Left colon (tissue), 2 donors: ENCODE data around the gene POTEF. TPM values are rescaled to one million over a fixed set of nuclear protein-coding genes. Genes with fewer than 3 reads are reported as not detected.
"Not testable (repeated sequence)": the region's sequence is repeated elsewhere in the genome, so short reads cannot be mapped to it uniquely, and the experiment has no call there.

ENCODE experiments used
- ATAC-seq: fragments of 200-7000 bp; cut with Tn5 transposase; one replicate; pipeline ENCODE4 v1.9.1; 2020; ENCODE audit warnings: mild to moderate bottlenecking, moderate library complexity
- DNase-seq, 2 donors: peaks; one replicate each; pipeline ENCODE4 v3.0.0-alpha.2; 2020
- intact Hi-C, 2 donors: fragments of 100-400 bp; cut with DNase I in 1 of 2; cut with micrococcal nuclease in 1 of 2; formaldehyde crosslinking; loops; one replicate each; pipeline versions ENCODE4 v1.11.2 to v1.14.0; 2022; cut with DNase I, micrococcal nuclease
- long read RNA-seq: library from polyadenylated mRNA; unstranded; transcript quantifications from one replicate; pipeline ENCODE4 v2.0.0, GENCODE V29; 2021
- total RNA-seq, 2 donors: library from RNA; stranded (reverse); fragmentation: NEBNext Ultra II Directional; extraction: Animal tissue kit (Norgen Biotek cat#: 25700); gene quantifications; one replicate each; pipeline ENCODE4 v1.2.1, GENCODE V29; 2021
- donor health status: DM: no; HTN: no; CAD: no.
- donor health status: DM: yes; HTN: yes; CAD: no.

The POTEF gene
- not detected for total RNA-seq
- long read RNA-seq: 0 reads

DNA sequence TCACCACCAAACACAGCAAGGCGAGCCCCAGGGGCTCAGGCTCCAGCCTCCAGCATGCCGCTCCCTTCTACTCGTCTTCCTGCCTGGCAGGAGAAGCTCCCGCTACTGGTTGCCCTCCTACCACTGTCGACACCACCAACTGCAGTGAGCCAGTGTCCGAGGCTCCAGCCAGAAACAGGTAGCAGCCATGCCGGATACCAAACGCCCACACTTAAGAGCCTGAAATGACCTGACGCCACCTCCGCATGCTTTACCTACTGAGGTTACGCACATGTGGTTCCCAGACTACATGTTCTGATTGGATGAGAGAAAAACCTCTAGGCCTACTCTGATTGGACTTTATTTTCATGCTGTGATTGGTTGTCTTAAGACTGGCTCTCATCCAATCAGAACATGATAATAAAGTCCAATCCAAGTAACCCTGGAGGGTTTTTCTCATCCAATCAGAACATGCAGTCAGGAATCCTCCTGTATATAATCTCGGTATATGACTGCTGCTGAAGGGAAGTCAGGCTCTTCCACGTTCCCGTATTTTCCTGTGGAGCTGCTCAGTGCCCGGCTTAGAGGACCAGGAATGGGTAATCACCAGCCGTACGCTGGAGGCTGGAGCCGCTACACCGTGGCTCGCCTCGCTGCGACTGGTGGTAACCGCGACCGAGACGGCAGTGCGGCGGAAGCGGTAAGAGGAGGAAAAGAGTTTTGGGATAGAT lies at the start of gene POTEF:
TSS of gene POTEF (minus strand) at position 103 of the 710 bp plus-strand sequence. CDS start 8,707 bp downstream, outside the sequence.
- intact Hi-C loops, DNase-seq, ATAC-seq: not testable (repeated sequence)

DNA sequence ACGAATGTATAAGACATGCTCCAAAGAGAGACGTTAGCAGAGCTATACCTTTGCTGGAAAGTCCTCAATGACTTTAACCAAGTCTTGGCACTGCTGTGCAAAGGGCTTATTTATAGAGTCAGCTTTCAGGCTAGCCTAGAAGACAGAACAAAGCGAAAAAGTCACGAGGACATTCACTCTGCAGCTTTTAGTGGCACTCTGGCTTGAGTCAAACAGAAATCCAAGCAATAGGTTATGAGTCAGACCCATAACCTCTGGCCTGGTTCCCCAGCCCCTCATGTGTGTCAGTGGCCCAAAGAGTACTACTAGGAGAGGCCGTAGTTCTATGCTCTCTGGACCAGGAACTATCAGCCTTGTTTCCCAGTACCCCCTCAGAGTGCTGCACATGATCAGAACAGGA lies 45.8 kb upstream of the POTEF start:
- intact Hi-C loops, ATAC-seq, DNase-seq: not testable (repeated sequence)

DNA sequence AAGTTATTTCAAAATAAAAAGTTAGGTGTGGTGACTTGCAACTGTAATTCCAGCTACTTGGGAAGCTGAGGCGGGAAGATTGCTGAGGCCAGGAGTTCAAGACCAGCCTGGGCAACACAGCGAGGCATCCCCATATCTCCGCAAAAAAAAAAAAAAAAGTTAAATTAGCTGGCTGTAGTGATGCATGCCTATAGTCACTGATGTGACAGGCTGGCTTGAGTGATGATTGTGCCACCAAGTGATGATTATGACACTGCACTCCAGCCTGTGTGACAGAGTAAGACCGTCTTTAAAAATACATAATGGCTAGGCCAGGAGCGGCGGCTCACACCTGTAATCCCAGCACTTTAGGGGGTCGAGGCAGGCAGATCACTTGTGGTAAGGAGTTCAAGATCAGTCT lies 40.9 kb upstream of the POTEF start:
- ATAC-seq (no peak), DNase-seq (no peak)
- intact Hi-C loops: no loop called here

DNA sequence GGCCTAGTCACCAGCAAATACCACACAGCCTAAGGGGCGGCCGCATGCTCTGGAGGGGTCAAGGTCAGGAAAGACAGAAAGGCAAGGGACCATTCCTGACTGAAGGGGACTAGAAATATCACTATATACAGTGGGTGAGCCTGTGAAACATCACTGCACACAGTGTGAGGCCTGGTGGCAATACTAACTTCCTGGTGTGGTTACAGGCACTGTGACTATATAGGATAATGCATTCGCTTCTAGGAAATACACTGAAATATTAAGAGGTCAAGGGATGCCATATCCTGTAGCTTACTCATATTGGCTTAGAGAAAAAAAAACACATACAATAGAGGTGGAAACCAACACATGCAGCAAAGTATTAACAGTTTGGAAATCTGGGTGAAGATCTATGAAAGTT lies 40.1 kb upstream of the POTEF start:
- intact Hi-C loops, DNase-seq: not testable (repeated sequence)
- peak; percentile 31 for ATAC-seq

- intact Hi-C loops, ATAC-seq, DNase-seq: not testable (repeated sequence)
Measured at GRCh38 chr2:130166611-130167010, 37.6 kb upstream of the POTEF start.

DNA sequence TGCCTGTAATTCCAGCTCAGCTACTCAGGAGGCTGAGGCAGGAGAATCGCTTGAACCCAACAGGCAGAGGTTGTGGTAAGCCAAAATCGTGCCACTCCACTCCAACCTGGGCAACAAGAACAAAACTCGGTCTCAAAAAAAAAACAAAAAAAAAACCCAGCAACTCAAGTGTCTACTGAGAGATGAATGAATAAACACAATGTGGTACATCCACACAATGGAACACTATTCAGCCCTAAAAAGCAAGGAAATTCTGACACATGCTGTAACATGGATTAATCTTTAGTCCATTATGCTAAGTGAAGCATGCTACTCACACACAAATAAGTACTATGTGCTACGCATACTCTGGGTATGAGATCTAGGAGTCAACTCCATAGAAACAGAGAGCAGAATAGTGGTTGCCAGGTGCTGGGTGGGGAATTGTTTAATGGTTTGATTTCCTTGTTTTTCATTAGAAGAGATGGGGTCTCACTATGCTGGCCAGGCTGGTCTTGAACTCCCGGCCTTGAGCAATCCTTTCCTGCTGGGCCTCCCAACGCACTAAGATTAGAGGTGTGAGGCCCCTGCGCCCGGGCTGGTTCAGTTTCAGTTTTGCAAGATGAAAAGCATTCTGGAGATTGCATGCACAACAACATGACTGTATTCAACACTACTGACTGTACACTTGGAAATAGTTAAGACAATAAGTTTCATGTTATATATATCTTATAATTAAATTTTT lies 36.4 kb upstream of the POTEF start:
- DNase-seq (no peak), ATAC-seq (no peak)
- intact Hi-C loops: no loop called here

DNA sequence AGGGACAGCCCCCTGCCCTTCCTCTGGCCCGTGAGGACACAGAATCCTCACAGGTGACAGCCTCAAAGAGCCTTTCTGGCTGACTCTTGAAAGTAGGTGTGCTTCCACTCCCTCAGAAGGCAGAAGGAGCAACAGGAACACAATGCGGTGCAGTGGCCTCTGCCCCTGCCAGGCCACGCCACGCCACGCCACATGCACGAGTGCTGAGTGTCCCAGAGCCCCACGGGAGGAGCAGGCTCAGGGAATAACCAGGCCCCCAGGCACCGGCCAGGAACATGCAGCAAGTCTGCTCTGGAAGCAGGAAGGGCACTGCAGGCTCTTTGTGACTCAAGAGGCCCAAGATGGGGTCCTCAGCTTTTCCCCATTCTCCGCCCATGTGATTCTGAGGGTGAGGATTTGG lies 33.9 kb upstream of the POTEF start:
- intact Hi-C loops: no loop called here
- DNase-seq (no peak), ATAC-seq (no peak)

DNA sequence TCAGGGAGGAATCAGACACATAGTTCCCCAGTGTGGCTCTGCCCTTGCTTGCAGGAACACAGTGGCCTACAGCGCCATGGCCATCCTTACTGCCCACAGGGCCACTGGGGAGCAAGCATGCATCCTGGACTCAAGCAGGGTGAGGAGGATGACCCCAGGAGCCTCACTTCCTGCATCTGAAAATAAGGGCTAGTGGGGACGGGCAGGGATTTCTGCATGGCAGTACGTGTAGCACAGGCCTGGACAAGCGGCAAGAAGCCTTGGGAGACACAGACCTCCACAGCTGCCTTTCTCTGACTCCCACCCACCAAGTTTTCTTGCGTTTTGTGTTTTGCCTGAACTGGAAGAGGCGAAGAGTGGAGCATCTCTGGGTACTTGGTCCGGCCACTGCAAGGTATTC lies 33.5 kb upstream of the POTEF start:
- DNase-seq, ATAC-seq, intact Hi-C loops: not testable (repeated sequence)

DNA sequence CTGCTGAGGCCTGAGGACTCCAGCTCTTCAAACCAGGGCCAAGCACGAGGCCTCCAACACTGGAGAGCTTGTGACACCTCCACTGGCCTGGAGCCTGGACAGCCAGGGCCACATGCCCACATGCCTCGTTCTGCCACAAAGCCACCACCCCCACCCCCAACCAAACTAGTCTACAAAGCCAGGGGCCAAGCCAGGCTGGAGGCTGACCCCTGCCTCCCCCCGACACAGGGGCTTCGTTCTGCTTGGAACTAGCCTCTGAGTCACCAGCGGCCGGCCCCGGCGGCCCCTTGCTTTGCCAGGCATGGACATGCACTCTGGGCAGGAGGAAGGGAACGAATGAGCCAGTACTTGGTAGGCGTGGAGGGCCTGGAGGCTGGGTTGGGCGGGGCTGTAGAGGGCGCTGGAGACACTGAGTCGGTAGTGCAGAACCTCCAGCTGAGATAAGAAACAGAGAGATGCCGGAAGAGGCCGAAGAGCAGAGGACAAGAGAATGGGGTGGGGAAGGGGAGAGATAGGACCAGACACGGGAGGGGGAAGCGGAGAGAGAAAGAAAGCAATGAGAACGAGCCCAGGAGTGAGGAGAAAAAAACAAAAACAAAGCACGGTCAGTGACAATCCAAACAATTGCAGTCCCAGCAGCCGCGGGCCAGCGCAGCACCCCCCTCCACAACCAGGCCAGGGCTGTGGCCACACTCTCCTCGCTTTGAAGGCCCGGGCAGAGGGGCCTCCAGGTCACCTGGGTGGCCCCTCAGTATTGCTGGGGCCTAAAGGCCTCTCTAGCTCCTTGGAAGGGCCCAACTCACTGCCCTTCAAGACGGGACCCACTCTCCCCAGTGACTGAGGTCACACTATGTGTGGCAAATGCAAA lies 32.0 kb upstream of the POTEF start:
- ATAC-seq: peak; percentile 34
- DNase-seq, intact Hi-C loops: not testable (repeated sequence)

DNA sequence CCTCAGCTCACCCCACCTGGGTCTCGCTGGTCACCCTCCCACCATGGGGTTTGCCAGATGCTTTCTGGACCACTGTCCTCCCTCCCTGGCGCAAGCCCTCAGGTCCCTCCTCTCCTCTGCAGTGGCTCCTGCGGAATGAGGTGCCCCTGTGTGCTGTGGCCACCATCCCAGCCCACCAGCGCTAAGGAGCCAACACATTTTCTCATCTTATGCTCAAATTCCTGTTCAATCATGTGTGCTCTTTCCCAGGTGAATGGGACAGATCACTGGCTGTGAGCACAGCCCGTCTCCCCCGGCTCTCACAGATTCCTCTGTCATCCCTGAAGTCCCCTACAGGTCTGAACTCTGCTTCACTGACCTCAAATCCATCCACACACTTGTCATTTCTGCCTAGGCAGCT lies 31.1 kb upstream of the POTEF start:
- no peak for ATAC-seq
- no peak for DNase-seq
- intact Hi-C loops: no loop called here

- intact Hi-C loops, DNase-seq, ATAC-seq: not testable (repeated sequence)
Measured at GRCh38 chr2:130159376-130159775, 30.4 kb upstream of the POTEF start.

DNA sequence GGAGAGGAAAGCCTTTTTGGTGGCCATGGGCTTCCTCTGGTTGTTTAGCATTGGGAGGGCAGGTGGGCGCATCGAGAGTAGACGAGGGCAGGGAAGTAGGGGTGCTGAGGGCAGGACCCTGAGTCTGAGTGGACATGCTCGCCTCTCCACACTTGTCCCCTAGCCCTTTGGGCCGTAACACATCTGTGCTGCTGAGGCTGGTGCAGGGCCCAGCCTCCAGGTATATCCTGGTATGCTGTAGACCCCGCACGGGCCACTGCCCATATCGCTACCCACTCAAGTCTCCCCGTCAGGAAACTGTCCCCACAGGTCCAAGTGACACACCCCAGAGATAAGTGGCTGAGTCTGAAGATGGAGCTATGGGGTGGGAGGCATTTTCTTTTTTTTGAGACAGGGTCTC lies 29.6 kb upstream of the POTEF start:
- no peak for DNase-seq
- intact Hi-C loops: no loop called here
- ATAC-seq: no peak

- ATAC-seq, intact Hi-C loops: not testable (repeated sequence)
- DNase-seq: peak in 1 of 2 donors; percentile 23
Measured at GRCh38 chr2:130157825-130158514, 28.9 kb upstream of the POTEF start.

- intact Hi-C loops, DNase-seq, ATAC-seq: not testable (repeated sequence)
Measured at GRCh38 chr2:130157354-130157753, 28.3 kb upstream of the POTEF start.

- no peak for ATAC-seq
- intact Hi-C loops: no loop called here
- DNase-seq: no peak
Measured at GRCh38 chr2:130156624-130157004, 27.6 kb upstream of the POTEF start.

- intact Hi-C loops: not testable (repeated sequence)
- peak; percentile 54 to 68 for DNase-seq
- peak; percentile 85 for ATAC-seq
Measured at GRCh38 chr2:130155956-130156623, 27.1 kb upstream of the POTEF start.

DNA sequence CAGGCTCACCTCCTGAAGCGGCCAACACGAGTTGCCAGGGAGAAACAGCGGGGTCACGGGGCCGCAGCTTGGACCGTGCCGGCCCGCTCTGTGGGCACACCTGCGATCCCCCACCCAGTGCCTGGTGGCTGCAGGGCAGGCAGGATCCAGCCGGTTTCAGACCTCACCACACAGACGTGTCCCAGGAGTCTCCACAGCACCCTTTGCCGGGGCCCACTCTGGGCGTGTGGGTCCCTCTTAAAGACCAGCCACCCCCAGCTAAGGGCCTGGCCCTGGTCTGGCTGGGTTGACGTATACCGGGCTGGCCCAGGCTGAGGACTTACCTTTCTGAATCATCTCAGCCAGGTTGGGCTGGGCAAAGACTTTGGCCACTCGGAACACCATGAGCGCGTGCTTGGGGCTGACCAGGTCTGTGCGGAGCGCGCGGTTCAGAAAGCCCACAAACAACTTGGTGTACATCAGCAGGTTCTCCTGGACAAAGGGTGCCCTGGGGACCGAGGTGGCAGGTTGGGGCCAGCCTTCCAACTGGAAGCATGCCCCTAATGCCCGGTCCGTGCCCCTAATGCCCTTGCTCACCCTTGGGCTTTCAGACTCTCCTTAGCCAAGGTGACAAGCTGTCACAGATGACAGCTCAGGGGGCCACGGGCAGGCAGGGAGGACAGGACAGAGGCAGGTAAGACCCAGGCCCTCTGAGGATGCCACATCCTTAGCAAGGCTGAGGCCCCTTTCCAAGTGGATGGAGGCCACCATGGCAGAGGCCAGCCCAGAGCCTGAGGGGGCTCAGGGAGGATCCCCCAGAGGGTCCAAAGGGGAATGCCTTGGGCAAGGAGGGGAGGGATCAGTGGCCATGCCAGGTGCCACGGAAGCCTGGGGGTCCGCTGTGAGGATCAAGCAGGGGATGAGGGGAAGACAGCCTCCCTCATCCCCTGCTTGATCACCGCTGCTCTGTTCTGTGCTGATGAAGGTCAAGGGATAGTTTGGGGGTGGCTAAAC lies 26.0 kb upstream of the POTEF start:
- DNase-seq (no peak), ATAC-seq (no peak)
- intact Hi-C loops: no loop called here
